HG03432 (cell line): Measurements from ENCODE around the gene ADGRG1.

Source experiments
- ATAC-seq: cut with Tn5 transposase; IDR thresholded peaks from one replicate; pipeline ENCODE4 v1.9.1; 2021; ENCODE audit warnings: mild to moderate bottlenecking, moderate library complexity; ENCODE audit not compliant: unreplicated experiment

The ADGRG1 gene

DNA sequence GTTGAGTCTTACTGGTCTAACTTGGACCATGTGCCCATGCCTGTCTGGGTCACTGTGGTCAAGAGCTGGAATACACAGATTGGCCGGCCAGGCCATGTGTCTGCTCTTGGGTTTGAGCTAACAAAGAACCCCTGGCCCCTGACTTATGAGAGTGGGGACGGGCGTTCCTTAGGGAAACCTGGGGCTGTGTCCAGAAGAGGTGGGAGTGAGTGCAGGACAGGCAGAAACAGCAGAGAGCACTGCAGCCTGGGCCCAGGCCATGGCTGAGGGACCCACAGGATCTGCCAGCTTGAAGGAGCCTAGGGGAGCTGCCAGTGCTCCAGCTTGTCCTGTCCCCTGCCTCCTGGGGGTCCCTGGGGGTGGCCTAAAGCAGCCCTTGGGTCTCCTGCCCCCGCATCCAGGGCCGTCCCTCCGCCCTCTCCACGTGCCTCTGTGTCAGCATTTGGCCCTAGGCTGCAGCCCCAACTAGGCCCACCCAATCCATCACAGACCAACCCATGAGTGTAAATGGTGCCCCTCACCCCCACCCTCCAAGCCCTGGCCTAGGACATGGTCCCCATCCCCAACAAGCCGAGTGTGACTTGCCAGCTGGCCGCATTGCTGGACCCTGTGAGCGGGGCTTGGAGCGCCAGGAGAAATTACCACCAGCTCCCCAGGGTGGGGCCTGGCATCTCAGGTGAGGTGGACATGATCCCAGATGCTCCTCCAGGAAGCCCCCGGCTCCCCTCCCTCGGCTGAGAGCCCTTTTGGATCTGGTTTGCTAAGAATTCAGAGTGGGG, 53.7 kb downstream of the ADGRG1 start:
- no peak for ATAC-seq

DNA sequence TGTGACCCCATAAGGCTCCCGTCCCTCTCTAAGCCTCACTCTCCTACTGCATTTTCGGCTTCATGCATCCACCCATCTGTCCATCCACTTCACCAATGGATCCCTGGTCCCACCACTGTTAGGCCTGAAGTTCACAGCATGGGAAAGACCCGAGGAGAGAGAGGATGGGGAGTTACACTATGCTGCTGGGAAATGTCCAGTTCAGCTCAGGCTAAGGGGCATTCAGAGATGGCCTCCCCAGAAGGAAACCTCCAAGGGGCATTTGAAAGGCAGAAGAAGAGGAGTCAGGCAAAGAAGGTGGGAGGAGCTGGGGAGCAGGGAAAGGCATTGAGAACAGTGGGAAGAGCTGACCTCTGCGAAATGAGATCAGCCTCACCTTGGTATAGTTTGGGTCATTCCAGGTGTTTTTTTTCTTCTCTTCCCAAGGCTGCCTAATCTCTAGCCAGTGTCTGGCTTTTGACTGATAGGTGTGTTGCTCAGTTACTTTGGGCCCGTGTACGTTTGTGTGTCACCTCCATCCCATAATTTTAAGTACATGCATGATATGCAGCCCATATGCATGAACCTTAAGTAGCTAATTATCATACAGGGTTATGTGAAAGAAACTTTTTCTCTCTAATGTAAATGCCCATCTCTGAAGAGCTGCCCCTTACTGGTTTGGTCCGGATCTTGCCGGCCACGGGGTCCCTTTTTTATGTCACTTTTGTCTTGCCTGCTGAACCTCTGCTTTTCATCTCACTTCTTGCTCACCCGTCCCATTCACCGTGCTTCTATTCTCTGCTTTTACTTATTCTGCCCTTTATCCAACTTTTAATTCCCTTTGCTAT, 54.6 kb downstream of the ADGRG1 start:
- no peak for ATAC-seq

DNA sequence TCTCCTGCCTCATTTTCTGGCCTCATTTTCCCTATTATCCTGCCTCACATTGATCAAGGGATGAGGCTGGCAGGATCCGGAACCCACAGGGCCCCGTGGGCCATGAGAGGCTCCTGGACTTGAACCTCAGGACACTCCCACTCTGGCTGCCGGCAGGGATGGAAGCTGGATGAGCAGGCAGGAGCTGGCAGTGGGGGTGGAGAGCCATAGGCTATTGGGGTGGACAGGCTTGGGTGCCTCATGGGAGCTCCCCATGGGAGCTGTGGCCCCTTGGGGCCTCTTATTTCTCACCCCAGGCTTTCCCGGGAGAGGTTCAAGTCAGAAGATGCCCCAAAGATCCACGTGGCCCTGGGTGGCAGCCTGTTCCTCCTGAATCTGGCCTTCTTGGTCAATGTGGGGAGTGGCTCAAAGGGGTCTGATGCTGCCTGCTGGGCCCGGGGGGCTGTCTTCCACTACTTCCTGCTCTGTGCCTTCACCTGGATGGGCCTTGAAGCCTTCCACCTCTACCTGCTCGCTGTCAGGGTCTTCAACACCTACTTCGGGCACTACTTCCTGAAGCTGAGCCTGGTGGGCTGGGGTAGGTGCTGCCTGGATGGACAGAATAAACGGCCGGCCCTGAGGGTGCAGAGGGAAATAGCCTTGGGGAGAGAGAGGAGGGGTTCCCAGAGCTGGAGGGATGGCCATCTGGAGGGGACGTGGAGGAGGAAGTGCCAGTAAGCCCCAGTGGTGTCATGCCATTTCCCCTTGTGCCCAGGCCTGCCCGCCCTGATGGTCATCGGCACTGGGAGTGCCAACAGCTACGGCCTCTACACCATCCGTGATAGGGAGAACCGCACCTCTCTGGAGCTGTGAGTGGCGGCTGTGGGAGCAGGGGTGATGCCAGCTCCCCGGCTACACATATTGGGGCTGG, 55.5 kb downstream of the ADGRG1 start:
- ATAC-seq = no peak

DNA sequence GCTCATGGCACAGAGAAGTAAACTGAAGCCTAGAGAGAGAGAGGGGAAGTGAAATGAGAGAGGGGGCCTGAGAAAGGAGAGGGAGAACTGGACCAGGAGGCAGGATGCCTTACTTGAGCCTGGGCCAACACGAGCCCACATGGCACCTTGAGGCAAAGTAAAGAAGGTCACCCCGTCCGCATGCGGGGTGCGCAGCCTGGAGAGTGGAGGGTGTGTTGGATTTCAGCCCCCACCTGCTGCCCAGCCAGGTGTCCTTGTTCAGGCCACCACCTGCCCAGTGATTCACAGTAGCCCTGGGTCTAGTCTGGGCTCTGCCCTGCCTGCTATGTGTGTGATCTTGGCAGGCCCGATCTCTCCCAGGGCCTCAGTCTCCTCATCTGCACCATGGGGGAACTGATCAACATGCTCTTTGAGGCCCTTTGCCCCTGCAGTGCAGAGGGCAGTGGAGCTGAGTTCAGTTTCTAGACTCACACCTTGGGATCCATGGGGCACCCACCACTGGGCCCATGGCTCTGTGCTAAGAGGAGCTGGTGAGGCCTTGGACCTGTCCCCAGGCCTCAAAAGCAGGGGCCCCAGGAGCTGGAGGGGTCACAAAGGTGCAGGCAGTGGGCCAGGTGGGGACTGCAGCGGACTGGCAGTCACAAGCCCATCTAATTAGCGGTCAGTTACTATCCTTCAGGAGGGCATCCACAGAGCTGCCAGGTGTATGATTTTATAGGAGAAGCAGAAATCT, 56.4 kb downstream of the ADGRG1 start:
- no peak for ATAC-seq

DNA sequence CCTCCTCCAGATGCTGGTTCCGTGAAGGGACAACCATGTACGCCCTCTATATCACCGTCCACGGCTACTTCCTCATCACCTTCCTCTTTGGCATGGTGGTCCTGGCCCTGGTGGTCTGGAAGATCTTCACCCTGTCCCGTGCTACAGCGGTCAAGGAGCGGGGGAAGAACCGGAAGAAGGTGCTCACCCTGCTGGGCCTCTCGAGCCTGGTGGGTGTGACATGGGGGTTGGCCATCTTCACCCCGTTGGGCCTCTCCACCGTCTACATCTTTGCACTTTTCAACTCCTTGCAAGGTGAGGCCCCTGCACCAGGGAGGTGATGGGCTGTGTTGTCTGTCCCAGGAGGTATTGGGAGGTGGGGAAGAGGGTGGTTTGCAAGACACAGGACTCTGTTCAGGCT, 57.2 kb downstream of the ADGRG1 start:
- no peak for ATAC-seq

DNA sequence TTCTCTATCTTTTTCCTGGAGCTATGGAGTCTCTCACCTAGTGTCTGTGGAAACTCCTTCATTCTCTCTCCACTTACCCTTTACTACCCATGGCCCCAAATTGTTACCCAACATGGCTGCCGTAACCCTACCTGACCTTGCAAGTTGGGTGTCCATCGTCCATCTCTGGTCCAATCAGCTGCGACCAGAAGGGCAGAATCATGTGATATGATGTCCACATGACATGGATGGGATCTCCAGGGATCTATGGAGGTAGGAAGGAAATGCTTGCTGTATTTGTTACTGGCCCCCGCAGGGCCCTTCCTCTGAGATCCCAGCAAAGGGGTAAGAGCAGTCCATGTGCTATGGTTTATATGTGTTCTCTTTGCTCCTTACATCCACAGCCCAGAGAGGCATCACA, 58.1 kb downstream of the ADGRG1 start:
- no peak for ATAC-seq

DNA sequence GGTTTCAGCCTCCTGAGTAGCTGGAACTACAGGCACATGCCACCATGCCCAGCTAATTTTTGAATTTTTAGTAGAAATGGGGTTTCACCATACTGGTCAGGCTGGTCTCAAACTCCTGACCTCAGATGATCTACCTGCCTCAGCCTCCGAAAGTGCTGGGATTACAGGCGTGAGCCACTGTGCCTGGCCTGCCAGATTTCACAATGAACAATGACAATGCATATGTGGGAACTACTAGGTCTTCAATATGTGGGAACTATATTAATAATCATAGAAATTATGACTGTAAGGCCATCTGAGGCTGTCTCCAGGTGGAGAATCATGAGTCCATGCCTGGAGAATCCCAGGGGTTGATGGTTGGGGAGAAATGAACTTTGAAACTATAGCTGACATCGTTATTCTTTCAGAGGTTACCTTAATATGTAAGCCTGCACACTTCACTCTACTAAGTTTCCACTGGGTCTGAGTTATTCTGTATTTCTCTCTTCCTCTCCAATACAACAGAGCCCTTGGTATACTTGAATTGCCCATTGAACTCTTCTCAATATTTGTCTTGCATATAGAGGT, 59.0 kb downstream of the ADGRG1 start:
- no peak for ATAC-seq

DNA sequence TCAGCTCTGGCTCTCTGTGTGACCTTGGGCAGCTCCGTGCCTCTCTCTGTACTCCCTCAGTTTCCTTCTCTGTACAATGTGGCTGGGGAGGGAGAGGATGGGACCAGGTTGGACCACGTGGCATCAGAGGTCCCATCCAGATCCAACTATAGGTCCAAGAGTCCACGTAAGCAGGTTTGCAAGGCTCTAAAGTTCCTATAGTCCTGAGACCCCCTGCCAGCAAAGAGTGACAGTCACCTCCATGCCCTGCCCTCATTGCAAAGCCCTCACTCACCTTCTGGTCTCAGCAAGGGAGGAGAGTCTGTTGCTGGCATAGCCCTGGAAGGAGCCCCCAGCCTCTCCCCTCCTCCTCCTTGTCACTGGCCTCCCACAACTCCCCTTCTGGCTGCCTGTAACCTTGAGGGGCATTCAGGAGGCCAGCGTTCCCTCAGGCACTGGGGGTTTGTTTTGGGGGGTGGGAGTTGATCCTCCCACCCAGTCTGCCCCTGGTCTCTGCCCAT, 60.1 kb downstream of the ADGRG1 start:
- no peak for ATAC-seq

DNA sequence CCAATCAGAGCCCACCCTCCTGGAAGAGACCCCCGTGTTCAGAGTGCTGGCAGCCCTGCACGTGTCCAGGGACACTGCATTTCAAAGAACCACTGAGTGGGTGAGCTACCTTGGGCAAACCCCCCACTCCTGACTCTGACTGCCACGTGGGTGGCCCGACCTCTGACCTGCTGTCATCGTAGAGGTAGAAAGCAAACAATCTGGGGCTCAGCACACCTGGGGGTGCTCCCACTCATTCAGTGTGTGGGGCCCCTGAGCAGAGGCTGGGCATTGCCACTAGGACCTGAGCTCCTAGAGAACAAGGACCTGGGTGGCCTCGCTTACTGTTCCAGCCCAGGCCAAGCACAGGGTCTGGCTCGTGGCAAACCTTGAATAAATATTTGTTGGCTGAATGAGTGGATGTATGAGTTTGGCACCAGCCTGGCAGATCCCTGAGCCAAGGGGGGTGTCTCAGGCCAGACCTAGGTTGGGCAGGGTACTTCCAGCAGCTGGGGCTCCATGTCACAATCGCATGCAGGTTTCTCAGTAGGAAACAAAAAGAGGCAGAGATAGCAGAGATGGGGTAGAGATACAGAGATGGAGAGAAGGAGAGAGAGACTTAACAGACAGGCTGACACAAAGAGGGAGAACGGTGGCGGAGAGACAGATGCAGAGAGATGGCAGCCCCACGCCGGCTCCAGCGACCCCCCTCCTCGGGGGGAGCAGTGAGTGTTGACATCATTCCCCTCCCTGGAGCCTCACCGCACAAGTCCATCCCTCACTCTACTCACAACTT, 60.7 kb downstream of the ADGRG1 start:
- no peak for ATAC-seq

DNA sequence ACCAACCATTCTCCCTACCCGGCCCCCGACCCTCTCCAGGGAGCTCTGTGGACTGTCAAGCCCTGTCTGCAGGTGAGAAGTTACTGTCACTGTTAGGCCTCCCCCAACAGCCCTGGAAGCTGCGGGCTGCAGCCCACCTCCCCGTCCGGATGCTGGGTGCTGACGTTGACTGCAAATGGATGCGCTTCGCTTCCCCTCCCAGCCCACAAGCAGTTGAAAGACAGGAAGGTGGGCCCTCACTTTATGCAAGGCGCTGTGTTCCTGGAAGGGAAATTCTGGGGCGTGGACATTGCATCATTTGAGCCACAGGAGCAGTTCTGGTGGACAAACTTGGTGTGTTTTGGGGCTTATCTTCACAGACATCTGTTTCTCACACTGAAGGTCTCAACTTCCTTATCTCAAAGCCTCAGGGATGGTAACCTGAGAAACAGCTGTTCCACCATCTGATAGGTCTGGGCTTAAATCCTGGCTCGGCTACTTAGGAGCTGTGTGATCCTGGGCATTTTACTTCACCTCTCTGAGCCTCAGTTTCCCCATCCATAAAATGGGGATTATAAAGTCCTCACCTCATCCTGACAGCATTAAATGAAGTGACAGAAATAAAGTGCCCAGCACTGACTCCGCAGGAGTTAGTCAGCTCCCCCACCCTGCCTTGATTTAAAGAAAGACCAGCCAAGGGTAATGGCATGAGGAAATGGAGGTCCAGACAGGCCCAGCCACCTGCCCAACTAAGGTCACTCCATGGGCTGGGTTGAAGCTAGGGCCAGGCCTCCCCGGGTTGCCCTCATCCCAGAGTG, 61.5 kb downstream of the ADGRG1 start:
- ATAC-seq = peak; percentile 73

DNA sequence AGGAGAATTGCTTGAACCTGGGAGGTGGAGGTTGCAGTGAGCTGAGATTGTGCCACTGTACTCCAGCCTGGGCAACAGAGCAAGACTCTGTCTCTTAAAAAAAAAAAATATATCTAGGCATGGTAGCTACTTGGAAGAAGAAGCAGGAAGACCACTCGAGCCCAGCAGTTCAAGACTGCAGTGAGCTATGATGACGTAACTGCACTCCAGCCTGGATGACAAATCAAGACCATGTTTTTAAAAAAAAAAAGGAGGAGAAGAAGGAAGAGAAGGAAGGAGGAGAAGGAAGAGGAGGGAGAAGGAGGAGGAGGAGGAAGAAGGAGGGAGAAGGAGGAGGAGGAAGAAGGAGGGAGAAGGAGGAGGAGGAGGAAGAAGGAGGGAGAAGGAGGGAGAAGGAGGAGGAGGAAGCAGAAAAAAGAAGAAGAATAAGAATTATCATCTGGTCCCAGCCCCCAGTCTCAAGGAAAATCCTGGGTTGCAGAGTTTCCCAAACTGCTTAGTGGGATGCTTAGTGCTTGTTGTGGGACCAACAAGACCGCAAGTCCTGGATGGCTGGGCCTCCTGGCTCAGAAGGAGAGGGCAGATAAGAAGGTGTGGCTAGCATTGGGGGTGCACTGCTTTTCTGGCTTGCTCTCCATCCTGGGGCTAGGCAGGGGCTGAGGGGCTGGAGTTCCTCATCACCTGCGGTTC, 62.5 kb downstream of the ADGRG1 start:
- no peak for ATAC-seq

DNA sequence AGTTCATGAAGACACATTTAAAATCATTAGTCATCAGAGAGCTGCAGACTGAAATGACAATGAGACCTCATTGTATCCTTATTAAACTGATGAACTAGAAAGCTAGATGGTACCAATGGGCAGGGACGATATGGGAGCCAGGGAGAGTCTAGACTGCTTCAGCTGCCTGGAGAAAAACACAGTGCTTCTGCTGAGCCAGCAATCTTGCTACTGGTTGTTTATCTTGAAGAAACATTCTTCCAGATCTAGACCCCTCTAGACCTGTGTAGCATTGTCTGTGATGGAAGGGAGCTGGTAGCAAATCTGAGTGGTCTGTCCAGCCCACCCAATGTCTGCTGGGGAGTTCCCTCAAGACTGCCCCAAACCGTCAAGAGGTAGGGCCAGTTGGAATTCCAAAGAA, 64.2 kb downstream of the ADGRG1 start:
- ATAC-seq = no peak

DNA sequence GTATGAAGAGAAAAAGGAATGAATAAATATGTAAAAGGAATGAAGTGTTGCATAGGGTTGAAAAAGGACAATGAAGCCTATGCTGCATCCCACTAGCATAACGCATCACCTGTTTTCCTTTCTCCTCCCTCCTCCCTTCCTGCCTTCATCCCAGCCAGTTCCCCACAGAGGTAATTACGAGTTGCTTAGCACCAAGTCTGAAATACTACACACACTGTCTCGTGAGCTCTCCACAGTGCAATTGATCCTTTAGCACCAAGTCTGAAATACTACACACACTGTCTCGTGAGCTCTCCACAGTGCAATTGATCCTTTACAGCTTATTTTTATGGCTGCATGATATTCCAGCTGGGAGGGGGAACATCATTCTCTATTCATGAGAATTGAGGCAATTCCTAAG, 65.1 kb downstream of the ADGRG1 start:
- ATAC-seq = no peak

DNA sequence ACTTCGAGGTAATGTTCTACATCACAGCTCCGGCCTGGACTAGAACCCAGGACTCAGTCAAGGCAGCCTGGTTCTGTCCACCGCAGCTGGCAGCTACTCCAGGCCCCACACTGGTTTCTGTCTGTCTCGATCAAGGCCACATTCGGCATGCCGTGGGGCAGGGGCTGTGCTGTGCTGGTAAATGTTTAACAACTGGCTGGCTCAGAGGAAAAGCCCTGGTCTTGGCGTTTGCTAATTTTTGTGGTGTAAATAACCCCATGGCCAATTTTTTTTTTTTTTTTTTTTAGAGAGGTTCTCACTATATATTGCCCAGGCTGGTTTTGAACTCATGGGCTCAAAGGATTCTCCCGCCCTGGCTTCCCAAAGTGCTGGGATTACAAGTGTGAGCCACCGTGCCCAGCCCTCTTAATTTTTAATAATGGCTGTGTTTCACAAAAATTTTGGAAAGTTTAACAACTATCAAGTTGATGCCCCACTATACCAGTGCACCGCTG, 65.8 kb downstream of the ADGRG1 start:
- no peak for ATAC-seq

DNA sequence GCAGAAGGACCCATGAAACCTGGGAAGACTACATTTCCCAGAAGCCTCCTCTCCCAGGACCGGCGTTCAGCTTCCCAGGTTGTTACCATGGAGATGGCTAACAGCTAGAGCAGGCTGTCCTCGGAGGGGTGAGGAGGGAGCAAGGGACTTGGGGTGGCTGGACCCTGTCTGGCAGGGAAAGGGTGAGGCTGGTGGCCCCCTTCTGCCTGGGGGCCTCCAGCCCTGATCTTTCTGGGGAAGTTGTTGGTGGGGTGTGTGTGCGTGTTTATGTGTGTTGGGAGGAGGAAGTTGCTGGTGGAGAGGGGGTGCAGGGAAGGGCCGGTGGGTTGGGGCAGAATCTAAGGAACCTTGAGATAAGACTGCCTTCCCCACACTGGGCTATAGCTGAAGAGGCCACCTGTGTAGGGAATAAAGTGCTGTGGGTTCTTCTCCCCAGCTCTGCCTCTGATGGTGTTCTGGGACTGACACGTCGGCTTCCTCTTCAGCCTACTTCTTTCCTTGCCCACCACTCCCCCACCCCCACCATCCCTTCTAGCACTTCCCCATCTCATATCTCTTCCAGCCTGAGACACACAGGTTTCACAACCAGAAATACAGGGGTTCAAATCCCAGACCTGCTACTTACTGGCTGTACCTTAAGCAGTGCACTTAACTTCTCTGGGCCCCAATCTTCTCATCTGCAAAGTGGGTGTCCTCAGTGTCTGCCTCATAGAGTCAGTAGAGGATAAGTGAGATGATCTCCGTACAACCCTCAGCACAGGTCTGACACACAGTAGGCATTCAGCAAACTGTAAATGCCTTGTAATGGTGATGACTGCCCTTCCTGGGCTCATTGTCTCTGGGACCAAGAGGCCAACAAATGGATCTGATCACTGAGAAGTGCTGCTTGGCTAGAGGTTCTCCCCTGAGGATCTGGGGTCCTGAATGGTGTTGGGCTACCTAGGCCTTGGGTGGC, 66.6 kb downstream of the ADGRG1 start, which contains the start of gene DRC7:
DRC7 (plus strand) TSS at position 82 of the 955 bp plus-strand sequence. CDS start 3,144 bp downstream, outside the sequence.
- ATAC-seq = no peak

DNA sequence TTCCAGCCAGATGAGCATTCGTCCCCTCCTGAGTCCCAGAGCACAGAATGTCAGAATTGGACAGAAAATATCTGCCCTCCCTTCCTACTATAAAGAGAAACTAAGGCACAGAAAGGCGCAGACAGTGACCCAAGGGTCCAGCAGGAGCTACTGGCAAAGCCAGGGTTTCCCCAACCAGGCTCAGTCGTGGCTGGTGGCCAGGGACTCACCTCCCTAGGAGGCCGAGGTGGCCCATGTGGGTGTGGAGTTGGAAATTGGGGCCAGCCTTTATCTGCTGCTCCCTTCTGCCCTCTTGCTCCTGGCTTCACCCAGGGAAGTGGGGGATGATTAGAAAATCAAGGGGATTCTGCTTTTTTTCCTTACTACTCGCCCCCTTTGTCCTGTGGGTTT, 67.2 kb downstream of the ADGRG1 start:
- no peak for ATAC-seq
